GM19035 (cell line): ENCODE measurements around the gene CDC23.
"Not testable (repeated sequence)": the region's sequence is repeated elsewhere in the genome, so short reads cannot be mapped to it uniquely, and the experiment has no call there.

ENCODE experiments used
- ATAC-seq: cut with Tn5 transposase; IDR thresholded peaks from one replicate; pipeline ENCODE4 v1.9.1; 2021; ENCODE audit not compliant: unreplicated experiment

The CDC23 gene

DNA sequence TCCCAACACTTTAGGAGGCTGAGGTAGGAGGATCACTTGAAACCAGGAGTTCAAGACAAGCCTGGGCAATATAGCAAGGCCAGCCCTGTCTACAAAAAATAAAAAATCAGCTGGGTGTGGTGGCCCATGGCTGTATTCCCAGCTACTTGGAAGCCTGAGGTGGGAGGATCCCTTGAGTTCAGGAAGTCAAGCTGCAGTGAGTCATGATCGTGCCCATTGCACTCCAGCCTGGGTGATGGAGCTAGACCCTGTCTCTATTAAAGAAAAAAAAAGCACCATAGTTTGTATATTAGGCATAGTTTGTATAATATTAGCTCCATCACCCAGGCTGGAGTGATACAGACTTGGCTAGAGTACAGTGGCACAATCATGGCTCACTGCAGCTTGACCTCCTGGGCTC, 64.3 kb downstream of the CDC23 start:
- ATAC-seq, result no peak

DNA sequence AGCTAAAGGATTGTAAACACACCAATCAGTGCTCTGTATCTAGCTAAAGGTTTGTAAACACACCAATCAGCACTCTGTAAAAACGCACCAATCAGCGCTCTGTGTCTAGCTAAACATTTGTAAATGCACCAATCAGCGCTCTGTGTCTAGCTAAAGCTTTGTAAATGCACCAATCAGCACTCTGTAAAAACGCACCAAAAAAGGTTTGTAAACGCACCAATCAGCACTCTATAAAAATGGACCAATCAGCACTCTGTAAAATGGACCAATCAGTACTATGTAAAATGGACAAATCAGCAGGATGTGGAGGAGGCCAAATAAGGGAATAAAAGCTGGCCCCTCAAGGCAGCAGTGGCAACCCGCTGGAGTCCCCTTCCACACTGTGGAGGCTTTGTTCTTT, 69.5 kb downstream of the CDC23 start:
- not testable (repeated sequence) for ATAC-seq

DNA sequence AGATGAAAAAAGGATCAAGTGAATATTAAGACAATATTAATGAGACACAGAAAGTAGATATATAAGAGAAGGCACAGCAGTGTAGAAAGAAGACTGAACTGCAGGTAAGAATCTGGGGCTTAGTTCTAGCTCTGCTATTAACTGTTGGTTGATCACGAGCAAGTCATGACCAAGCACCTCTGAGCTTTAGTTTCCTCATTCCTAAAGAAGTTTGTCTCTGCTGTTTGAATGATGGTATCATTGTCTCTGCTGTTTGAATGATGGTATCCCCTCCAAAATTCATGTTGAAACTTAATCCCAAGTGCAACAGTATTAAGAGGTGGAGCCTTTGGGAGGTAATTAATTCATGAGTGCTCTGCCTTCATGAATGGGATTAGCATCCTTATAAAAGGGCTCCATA, 71.4 kb downstream of the CDC23 start:
- no peak for ATAC-seq

DNA sequence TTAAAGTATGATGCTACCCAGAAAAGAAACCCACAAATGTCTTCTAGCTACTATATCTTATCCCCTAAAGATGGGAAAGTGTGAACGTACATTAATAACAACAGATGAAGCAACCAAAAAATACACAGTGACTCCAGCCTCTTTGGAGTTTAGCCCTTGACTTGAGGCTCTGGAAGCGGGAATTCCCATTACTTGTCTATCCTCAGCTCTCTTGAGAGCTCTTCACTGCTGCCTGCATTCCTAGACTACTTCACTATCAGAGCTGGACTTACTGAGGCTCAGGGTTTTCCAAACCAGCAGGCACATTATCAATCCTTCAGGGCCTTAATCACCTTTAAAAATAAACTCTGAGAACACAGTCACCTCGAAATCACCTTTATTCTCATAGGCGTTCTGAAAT, 72.9 kb downstream of the CDC23 start:
- no peak for ATAC-seq

DNA sequence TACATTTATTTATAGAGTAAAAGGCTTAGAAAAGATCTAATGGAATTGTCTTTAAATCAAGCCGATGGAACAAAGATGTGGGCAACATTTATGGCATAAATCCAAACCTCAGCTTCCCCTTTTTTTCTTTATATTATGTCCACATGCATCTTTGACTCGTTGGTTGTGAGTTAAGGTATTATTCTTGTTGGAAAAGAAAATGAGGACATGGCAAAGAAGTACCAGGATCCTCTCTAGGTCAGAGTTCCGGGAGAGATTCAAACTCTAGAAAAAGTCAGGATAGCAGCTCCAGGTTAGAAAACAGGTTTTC, 73.4 kb downstream of the CDC23 start:
- no peak for ATAC-seq

DNA sequence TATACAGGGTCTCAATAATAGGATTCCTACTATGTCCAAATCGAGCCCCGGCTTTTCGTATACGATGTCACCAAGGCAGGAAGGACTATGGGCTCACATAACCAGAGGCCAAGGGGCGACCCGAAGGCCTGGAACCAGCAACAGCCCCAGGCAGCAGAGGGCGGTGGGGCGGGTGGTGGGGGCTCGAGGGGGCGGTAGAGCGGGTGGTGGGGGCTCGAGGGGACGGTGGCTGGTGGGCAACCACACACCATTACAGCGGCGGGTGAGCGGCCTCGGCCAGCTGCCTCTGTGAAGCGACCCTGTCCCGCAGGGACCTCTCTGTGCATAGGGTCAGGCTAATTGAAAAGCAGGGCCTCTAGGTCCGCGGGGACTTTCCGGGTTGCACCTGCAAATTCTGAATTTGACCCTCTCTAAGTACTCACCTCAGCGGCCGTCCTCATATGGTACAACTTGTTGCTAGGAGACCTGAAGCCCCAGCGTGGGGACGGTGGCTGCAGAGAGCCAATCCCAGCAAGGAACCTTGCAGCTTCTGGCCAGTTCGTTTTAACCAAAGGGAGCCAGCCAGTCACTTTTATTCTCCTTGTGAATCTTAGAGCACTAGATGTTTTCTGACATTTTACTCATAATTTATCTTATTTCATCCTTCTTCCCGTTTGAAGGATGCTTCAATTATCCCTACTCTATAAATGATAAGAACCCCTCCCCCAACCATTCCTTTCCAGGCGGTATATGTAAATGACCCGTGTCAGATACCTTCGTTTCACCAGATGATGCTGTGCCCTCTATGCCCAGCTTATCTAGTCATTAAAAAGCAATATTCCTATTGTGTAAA, 74.0 kb downstream of the CDC23 start, which contains the start of gene NME5:
Gene NME5, minus strand, starts transcription at position 480 of the 832 bp plus-strand sequence. CDS start 648 bp downstream, outside the sequence.
- peak; percentile 58 for ATAC-seq
